GM18520 (cell line): ENCODE measurements around the gene FRMD5.
"Not testable (repeated sequence)": the region's sequence is repeated elsewhere in the genome, so short reads cannot be mapped to it uniquely, and the experiment has no call there.

Source experiments
- ATAC-seq: cut with Tn5 transposase; IDR thresholded peaks from one replicate; pipeline ENCODE4 v1.9.1; 2021; ENCODE audit not compliant: unreplicated experiment

The FRMD5 gene

GRCh38 chr15:44034933-44035624 is 160.0 kb downstream of the FRMD5 start:
- ATAC-seq = no peak

- ATAC-seq = no peak
Observed at GRCh38 chr15:44034334-44034733, 160.7 kb downstream of the FRMD5 start.

GRCh38 chr15:44033894-44034293 is 161.2 kb downstream of the FRMD5 start:
- no peak for ATAC-seq

- not testable (repeated sequence) for ATAC-seq
Observed at GRCh38 chr15:44032820-44033219, 162.3 kb downstream of the FRMD5 start.

GRCh38 chr15:44029940-44030568 is 165.0 kb downstream of the FRMD5 start:
- ATAC-seq = no peak

- ATAC-seq = no peak
Observed at GRCh38 chr15:44029003-44029402, 166.1 kb downstream of the FRMD5 start.

- ATAC-seq = no peak
Observed at GRCh38 chr15:44028349-44028748, 166.7 kb downstream of the FRMD5 start.

- no peak for ATAC-seq
Observed at GRCh38 chr15:44024155-44024554, 170.9 kb downstream of the FRMD5 start.

GRCh38 chr15:44023176-44023575 is 171.9 kb downstream of the FRMD5 start:
- no peak for ATAC-seq

- no peak for ATAC-seq
Observed at GRCh38 chr15:44018151-44018550, 176.9 kb downstream of the FRMD5 start.

- ATAC-seq = no peak
Observed at GRCh38 chr15:44015545-44016305, 179.3 kb downstream of the FRMD5 start.

- ATAC-seq = no peak
Observed at GRCh38 chr15:44011238-44011854, 183.7 kb downstream of the FRMD5 start.

GRCh38 chr15:44010089-44010488 is 185.0 kb downstream of the FRMD5 start:
- ATAC-seq = no peak

- no peak for ATAC-seq
Observed at GRCh38 chr15:44009038-44009437, 186.0 kb downstream of the FRMD5 start.

GRCh38 chr15:44000248-44000647 is 194.8 kb downstream of the FRMD5 start:
- ATAC-seq = not testable (repeated sequence)

- ATAC-seq = no peak
Observed at GRCh38 chr15:43998607-43999006, 196.5 kb downstream of the FRMD5 start.

- ATAC-seq = no peak
Observed at GRCh38 chr15:43991206-43991605, 203.9 kb downstream of the FRMD5 start.

- no peak for ATAC-seq
Observed at GRCh38 chr15:43989938-43990337, 205.1 kb downstream of the FRMD5 start.

- no peak for ATAC-seq
Observed at GRCh38 chr15:43988900-43989299, 206.2 kb downstream of the FRMD5 start.

GRCh38 chr15:43987924-43988323 is 207.1 kb downstream of the FRMD5 start:
- no peak for ATAC-seq

GRCh38 chr15:43985976-43986680 is 208.9 kb downstream of the FRMD5 start:
- no peak for ATAC-seq
